NB4 (cell line): Measurements from ENCODE around the gene PJA1.

Experiments
- POLR2A ChIP-seq: IDR thresholded peaks from 2 replicates; pipeline ENCODE4 v1.6.1; 2011; ENCODE audit warnings: mild to moderate bottlenecking; ENCODE audit not compliant: insufficient read length; ENCODE audit errors: extremely low read depth
- TF ChIP-seq, protein P1 (sequence below): IDR thresholded peaks from 2 replicates; pipeline ENCODE4 v1.6.1; 2011; ENCODE audit warnings: low read depth, low read length

GRCh38 chrX:69162361-69162865, 2.8 kb downstream of the PJA1 start:
- no peak for TF ChIP-seq POLR2A
- TF ChIP-seq, protein P1, sequence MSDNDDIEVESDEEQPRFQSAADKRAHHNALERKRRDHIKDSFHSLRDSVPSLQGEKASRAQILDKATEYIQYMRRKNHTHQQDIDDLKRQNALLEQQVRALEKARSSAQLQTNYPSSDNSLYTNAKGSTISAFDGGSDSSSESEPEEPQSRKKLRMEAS, result no peak
